Spinal cord (tissue), 10 donors: ENCODE data around the gene NDUFV2. TPM values are rescaled to one million over a fixed set of nuclear protein-coding genes. Genes with fewer than 3 reads are reported as not detected.

ENCODE experiments used
- DNase-seq, 6 donors: peaks; one replicate each; pipeline versions ENCODE4 v3.0.0 to v3.0.0-alpha.2; 2013 to 2015; ENCODE audit warnings: low spot score in 6 of 6, low read depth in 4 of 6
- H3K27ac ChIP-seq: one replicate; pipeline ENCODE4 v1.5.1; 2013; ENCODE audit warnings: low read depth, low read length, control low read depth
- H3K27me3 ChIP-seq: one replicate; pipeline ENCODE4 v1.6.1; 2013; ENCODE audit warnings: low read length; ENCODE audit not compliant: control insufficient read depth, insufficient read depth
- H3K36me3 ChIP-seq: one replicate; pipeline ENCODE4 v1.6.1; 2013; ENCODE audit warnings: low read length; ENCODE audit not compliant: control insufficient read depth, insufficient read depth
- H3K4me1 ChIP-seq: one replicate; pipeline ENCODE4 v1.6.1; 2013; ENCODE audit warnings: low read length; ENCODE audit not compliant: control insufficient read depth, insufficient read depth
- H3K4me3 ChIP-seq: one replicate; pipeline ENCODE4 v1.5.1; 2013; ENCODE audit warnings: low read depth, low read length, control low read depth
- H3K9me3 ChIP-seq: one replicate; pipeline ENCODE4 v1.6.1; 2013; ENCODE audit warnings: low read length; ENCODE audit not compliant: control insufficient read depth, insufficient read depth
- WGBS: methylation state at CpG from one replicate; pipeline ENCODE4 v1.1.5; 2013; ENCODE audit warnings: missing lambda C conversion rate; ENCODE audit not compliant: insufficient coverage; 5-methylcytosine and 5-hydroxymethylcytosine counted together
- polyA plus RNA-seq, 2 donors: library from polyadenylated mRNA; unstranded; fragments of 120-200 nt; gene quantifications; one replicate each; pipeline ENCODE4 v1.2.1, GENCODE V29; 2013; ENCODE audit not compliant: insufficient read length in 2 of 2
- total RNA-seq, 2 donors: library from RNA; depleted of rRNA in 1 of 2; stranded (reverse); fragments of 120-200 nt in 1 of 2; fragments of >200 nt in 1 of 2; gene quantifications; one replicate each; pipeline versions ENCODE4 v1.2.3 to v1.2.4, GENCODE V29; 2013 to 2014
- donor health status: healthy.

Gene NDUFV2
- total and polyA plus RNA-seq, 4 donors, result 108 to 157 (median 137) TPM

DNA sequence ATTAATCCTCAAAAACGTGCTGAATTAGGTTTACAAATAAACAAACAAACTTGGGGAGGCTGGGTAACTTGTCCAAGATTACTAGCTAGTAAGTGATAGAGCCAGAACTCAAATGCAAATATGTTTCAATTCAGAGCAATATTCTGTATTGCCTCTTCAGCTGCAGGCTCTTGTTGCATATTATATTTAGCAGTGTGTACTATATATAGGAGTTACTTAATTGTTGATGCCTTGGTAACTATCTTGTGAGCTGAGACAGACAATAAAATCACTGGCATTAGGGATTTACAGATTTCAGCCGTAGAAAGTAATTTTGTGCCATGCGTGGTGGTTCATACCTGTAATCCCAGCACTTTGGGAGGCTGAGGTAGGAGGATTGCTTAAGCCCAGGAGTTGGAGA is 23.8 kb downstream of the NDUFV2 start:
- no peaks in the 10 kb centered on the region for H3K4me1 ChIP-seq
- 79% methylated on average over 2 of the region's 3 CpGs for WGBS
- peaks cover 13% of the 10 kb centered on the region for H3K36me3 ChIP-seq
- no peak overlapping the region for H3K4me3 ChIP-seq
- no peak for DNase-seq
- no peaks in the 10 kb centered on the region for H3K9me3 ChIP-seq
- H3K27ac ChIP-seq, result no peak overlapping the region
- no peaks in the 10 kb centered on the region for H3K27me3 ChIP-seq

DNA sequence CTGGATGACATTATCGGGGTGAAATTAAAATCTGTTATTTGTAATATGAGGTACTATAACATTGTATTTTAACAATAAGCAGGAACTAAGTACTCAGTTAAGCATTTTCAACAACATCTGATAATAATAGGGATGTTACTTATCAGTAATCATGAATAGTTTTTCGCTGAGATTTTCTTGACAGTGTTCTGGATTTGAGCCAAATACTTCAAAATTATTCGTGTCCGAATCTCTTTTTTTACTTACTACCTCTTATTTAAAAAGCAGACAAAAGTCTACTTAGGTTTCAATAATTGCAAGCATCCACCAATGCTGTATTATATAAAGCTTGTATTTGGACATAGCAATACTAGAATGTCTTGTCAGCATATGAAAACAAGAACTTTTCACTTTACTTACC is 27.7 kb downstream of the NDUFV2 start:
- Histone ChIP-seq H3K4me1 (peaks cover 2% of the 10 kb centered on the region), H3K36me3 (peaks cover 11% of the 10 kb centered on the region), H3K27ac (no peak overlapping the region), H3K4me3 (no peak overlapping the region), H3K9me3 (no peaks in the 10 kb centered on the region), H3K27me3 (no peaks in the 10 kb centered on the region)
- DNase-seq, result no peak
- WGBS, result no CpG with 5 or more reads among the region's 4 CpGs

DNA sequence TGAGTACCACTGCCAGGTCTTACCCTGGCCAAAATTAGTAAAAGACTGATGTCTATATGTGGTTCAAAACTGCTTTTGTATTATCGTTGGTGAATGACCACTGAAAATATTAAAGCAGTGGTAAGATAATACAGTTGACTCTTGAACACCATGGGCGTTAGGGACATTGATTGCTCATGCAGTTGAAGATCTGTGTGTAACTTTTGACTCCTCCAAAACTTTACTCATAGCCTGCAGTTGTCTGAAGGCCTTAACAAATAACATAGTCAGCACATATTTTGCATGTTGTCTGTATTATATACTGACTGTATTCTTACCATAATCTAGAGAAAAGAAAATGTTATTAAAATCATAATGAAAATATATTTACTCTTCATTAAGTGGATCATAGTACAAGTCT is 28.3 kb downstream of the NDUFV2 start:
- Histone ChIP-seq H3K27me3 (no peaks in the 10 kb centered on the region), H3K9me3 (no peaks in the 10 kb centered on the region), H3K36me3 (peaks cover 11% of the 10 kb centered on the region), H3K27ac (no peak overlapping the region), H3K4me3 (no peak overlapping the region), H3K4me1 (peaks cover 5% of the 10 kb centered on the region)
- WGBS, result no CpG with 5 or more reads among the region's 2 CpGs
- no peak for DNase-seq

DNA sequence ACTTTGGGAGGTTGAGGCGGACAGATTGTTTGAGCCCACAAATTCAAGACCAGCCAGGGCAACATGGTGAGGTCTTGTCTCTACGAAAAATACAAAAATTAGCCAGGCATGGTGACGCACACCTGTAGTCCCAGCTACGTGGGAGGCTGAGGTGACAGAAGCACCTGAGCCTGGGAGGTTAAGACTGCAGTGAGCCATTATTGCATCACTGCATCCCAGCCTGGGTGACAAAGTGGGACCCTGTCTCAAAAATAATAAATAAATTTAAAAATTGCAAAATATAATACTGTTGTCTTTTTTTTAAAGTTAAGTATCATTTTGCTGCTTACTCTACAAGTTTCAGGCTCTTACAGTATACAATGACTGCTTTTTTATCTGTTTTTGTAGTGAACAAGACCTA is 30.1 kb downstream of the NDUFV2 start:
- Histone ChIP-seq H3K27me3 (no peaks in the 10 kb centered on the region), H3K4me1 (peaks cover 6% of the 10 kb centered on the region), H3K27ac (no peak overlapping the region), H3K9me3 (no peaks in the 10 kb centered on the region), H3K4me3 (no peak overlapping the region), H3K36me3 (peaks cover 8% of the 10 kb centered on the region)
- DNase-seq, result no peak
- 95% methylated on average over 4 of the region's 4 CpGs for WGBS

DNA sequence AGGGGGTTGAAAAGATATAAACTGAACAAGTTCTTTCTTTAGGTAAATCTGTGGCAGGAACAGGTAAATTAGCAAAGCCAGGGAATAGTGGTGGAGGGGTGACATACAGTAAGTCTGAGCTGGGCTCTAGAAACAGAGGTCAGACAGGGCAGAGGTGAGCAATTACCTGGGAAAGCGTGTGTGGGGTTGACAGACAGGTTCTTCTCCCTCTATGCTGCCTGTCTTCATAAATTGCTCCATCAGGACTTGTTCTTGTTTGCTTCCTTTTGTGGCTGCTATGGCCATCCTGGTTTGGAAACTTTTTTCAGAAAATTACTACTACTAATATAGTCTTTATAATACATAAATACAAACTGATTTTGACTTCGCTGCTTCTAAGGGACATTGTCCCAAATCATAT is 30.7 kb downstream of the NDUFV2 start:
- no peak overlapping the region for H3K4me3 ChIP-seq
- H3K27ac ChIP-seq, result no peak overlapping the region
- DNase-seq, result no peak
- H3K4me1 ChIP-seq, result peaks cover 10% of the 10 kb centered on the region
- 83% methylated on average over 1 of the region's 2 CpGs for WGBS
- no peaks in the 10 kb centered on the region for H3K9me3 ChIP-seq
- peaks cover 6% of the 10 kb centered on the region for H3K36me3 ChIP-seq
- no peaks in the 10 kb centered on the region for H3K27me3 ChIP-seq

DNA sequence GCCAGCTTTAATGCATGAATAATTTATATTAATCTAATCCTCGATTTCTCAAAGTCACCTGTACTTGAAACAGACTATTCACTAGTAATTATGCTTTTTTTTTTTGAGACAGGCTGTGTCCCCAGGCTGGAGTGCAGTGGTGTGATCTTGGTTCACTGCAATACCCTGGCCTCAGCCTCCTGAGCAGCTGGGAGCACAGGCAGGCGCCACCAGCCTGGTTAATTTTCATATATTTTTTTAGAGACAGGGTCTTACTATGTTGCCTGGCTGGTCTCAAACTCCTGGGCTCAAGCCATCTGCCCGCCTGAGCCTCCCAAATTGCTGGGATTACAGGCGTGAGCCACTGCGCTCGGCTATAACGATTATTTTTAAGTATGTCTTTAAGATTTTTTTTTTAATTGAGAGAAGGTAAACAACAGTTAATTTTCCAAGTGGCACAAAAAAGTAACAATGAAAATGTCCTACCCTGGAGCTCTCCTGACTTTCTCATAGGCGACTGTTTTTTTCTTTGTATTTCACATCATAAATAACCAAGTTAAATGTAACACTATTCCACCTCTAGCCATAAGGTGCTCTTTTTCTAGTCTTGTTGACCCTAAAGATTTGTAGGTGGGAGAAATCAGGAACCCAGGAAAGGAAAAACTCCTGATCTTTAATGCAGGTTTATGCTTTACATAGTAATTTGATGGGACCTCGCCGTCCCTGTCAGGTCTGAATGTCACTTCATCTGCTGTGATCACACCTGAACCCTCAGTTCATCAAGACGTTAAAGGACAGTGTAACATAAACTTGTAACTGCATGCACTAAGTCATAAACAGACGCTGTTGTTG is 32.8 kb downstream of the NDUFV2 start:
- peaks cover 12% of the 10 kb centered on the region for H3K4me1 ChIP-seq
- peak overlapping the region; percentile 91 for H3K4me3 ChIP-seq
- H3K27me3 ChIP-seq, result no peaks in the 10 kb centered on the region
- WGBS, result 30% methylated on average over 4 of the region's 12 CpGs
- H3K27ac ChIP-seq, result peak overlapping the region; percentile 89
- H3K36me3 ChIP-seq, result peaks cover 3% of the 10 kb centered on the region
- H3K9me3 ChIP-seq, result no peaks in the 10 kb centered on the region
- peak in 2 of 6 donors; percentile 9 to 16 for DNase-seq

DNA sequence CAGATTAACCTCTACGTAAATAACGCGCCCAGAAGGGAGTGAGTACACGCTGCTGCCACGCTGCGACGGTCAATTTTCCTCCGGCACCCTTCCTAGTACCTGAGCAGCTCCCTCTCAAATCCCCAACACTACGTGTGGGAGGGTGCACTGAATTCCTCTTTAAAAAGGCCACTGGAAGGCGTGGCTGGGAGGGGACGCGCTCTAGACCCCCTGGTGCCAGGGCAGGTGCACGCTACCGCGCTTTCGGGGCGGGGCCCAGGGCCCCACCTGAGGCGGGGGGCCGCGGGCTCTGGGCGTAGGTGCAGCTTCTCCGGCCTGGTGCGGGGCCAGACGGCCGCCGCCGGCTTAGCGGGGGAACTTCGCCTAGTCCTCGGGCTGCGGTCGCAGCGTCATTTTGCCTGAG is 33.4 kb downstream of the NDUFV2 start:
- Histone ChIP-seq H3K4me3 (peak overlapping the region; percentile 91), H3K9me3 (no peaks in the 10 kb centered on the region), H3K27ac (peak overlapping the region; percentile 89), H3K27me3 (no peaks in the 10 kb centered on the region), H3K4me1 (peaks cover 12% of the 10 kb centered on the region), H3K36me3 (peaks cover 3% of the 10 kb centered on the region)
- peak in 2 of 6 donors; percentile 62 to 75 for DNase-seq
- WGBS, result 0% methylated on average over 33 of the region's 33 CpGs

DNA sequence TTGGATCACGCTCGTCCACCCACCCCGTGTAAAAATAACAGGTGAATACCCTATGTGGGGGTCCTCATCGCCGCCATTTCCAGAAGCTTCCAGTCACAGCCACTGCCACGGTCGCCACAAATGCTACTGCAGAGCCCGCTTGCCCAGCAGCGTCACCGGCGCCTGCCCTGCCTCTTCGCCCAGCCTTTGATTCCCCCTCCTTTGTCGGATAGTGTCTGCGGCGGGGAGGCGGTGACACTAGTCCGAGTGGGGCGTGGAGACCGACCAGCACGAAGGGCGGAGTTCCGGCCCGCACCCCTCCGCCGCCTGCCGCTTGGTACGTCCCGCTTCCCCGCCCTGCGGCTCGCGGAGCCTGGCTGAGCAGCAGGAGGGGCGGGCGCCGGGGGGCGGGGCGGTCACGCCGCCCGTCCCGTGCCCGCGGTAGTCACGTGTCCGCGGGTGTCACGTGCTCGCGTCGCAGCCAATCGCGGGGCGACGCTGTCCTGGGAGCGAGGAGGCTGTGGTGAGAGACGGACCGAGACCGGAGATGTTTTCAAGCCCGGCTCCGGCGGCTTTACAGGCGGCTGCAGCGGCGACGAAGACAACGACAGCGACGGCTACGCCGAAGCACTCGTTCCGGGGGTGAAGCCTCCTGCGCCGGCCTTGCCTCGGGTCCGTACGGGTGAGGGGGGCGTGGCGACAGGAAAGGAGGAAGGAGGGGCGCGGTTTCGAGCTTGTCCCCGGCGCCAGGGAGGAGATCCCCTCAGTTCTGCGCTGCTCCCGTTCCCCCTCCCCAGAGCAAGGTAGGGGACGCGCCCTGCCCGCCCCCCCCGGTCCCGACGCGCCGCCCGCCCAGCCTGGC is 34.0 kb downstream of the NDUFV2 start, which contains the start of gene ANKRD12:
TSS of gene ANKRD12 (plus strand) at position 467 of the 841 bp plus-strand sequence. CDS start 45,652 bp downstream, outside the sequence.
- Histone ChIP-seq H3K4me3 (peak within 1 kb of the TSS; percentile 91), H3K9me3 (no peaks in the 10 kb centered on the region), H3K27me3 (no peaks in the 10 kb centered on the region), H3K27ac (peak within 1 kb of the TSS; percentile 100), H3K4me1 (peaks cover 12% of the 10 kb centered on the region), H3K36me3 (peaks cover 3% of the 10 kb centered on the region)
- peak; percentile 89 to 99 (median 94) for DNase-seq
- under 1% methylated on average over 94 of the region's 95 CpGs for WGBS

DNA sequence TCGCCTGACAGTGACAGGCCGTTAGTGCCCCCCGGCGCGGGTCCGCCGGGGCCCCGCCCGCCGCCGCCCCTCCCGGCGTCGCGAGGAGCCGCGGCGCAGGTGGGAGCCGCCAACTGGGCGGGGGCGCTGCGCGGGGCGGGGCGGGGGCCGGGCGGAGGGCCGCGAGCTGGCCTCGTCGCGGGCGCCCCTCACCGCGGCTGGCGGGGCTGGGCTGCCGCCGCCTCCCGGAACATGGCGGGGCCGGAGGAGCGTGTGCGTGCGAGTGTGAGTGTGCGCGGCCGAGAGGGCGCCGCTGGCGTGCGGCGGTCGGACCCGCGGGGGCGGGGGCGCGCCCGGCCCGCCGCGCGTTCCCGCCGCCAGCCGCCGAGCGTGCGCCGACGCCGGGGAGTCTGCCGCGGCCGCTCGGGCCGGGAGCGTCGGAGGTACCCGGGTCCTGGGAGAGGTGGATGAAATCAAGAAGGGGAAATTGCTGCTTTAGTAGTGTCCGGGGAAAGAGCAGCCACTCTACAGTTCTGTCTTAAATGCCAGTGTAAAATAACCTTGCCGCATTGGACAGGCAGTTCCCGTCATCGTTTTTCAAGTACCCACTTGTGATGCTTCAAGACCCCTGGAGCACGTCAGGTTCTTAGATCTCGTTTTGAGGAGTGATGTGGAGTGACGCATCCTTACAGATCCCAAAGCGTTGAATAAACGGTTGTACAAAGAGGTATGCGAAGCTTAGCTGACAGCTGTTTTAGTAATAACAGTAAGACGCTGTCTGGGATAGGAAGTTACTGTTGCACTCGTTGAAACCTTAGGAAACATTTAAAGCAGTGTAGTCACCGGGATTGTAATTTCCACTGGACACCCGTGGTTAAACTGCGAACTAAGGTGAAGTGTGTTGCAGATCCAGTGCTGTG is 34.9 kb downstream of the NDUFV2 start:
- WGBS, result under 1% methylated on average over 92 of the region's 95 CpGs
- H3K4me1 ChIP-seq, result peaks cover 12% of the 10 kb centered on the region
- peak overlapping the region; percentile 100 for H3K27ac ChIP-seq
- H3K9me3 ChIP-seq, result no peaks in the 10 kb centered on the region
- DNase-seq, result peak in 4 of 6 donors; percentile 61 to 91 (median 78)
- peaks cover 3% of the 10 kb centered on the region for H3K36me3 ChIP-seq
- H3K27me3 ChIP-seq, result no peaks in the 10 kb centered on the region
- peak overlapping the region; percentile 83 for H3K4me3 ChIP-seq
